Suprapubic skin (tissue), 4 donors: ENCODE data around the gene SULF2. TPM values are rescaled to one million over a fixed set of nuclear protein-coding genes. Genes with fewer than 3 reads are reported as not detected.

Experiments
- DNase-seq, 2 donors: peaks; one replicate each; pipeline ENCODE4 v3.0.0-alpha.2; 2019; ENCODE audit warnings: low spot score in 2 of 2
- H3K27ac ChIP-seq: fragments of 200-600 bp; sonication (generic); one replicate; pipeline ENCODE4 v1.5.1; 2019
- H3K27me3 ChIP-seq: fragments of 200-600 bp; sonication (generic); one replicate; pipeline ENCODE4 v1.5.1; 2019
- H3K36me3 ChIP-seq: fragments of 200-600 bp; sonication (generic); one replicate; pipeline ENCODE4 v1.5.1; 2019
- H3K4me1 ChIP-seq: fragments of 200-600 bp; sonication (generic); one replicate; pipeline ENCODE4 v1.5.1; 2019
- H3K4me3 ChIP-seq: fragments of 200-600 bp; sonication (generic); one replicate; pipeline ENCODE4 v1.5.1; 2019; ENCODE audit warnings: mild to moderate bottlenecking
- H3K9me3 ChIP-seq: fragments of 200-600 bp; sonication (generic); one replicate; pipeline ENCODE4 v1.5.1; 2019
- CTCF ChIP-seq, 2 donors: fragments of 200-600 bp in 1 of 2; fragments of 450-650 bp in 1 of 2; sonication (generic) in 1 of 2; IDR thresholded peaks; one replicate each; pipeline ENCODE4 v1.5.1; 2016 to 2019; ENCODE audit warnings: antibody characterized with exemption in 2 of 2, mild to moderate bottlenecking in 1 of 2, moderate library complexity in 1 of 2
- EP300 ChIP-seq: sonication (generic); formaldehyde crosslinking; IDR thresholded peaks from one replicate; pipeline ENCODE4 v1.6.1; 2017; ENCODE audit warnings: antibody characterized with exemption
- POLR2A ChIP-seq, 2 donors: fragments of 450-650 bp; IDR thresholded peaks; one replicate each; pipeline ENCODE4 v1.6.1; 2017; ENCODE audit warnings: antibody characterized with exemption in 2 of 2, mild to moderate bottlenecking in 2 of 2, moderate library complexity in 2 of 2
- POLR2AphosphoS5 ChIP-seq, 3 donors: sonication (generic); formaldehyde crosslinking; IDR thresholded peaks; one replicate each; pipeline ENCODE4 v1.6.1; 2017; ENCODE audit warnings: antibody characterized with exemption in 3 of 3
- WGBS: methylation state at CpG from one replicate; pipeline ENCODE4 v1.1.5; 2018; 5-methylcytosine and 5-hydroxymethylcytosine counted together
- total RNA-seq, 4 donors: library from RNA; depleted of rRNA; stranded (reverse); fragments of >200 nt; gene quantifications; one replicate each; pipeline ENCODE4 v1.1.0, GENCODE V29; 2016

SULF2 gene
- total RNA-seq, 4 donors from 2014 or later, result 28.4 to 95.4 (median 57.5) TPM

GRCh38 chr20:47668313-47669151, 116.7 kb downstream of the SULF2 start:
- peaks cover 16% of the 10 kb centered on the region for H3K4me1 ChIP-seq
- H3K36me3 ChIP-seq, result peaks cover 31% of the 10 kb centered on the region
- no peak overlapping the region for H3K4me3 ChIP-seq
- H3K27me3 ChIP-seq, result no peaks in the 10 kb centered on the region
- H3K27ac ChIP-seq, result no peak overlapping the region
- no peaks in the 10 kb centered on the region for H3K9me3 ChIP-seq
- 93% methylated on average over 19 of the region's 23 CpGs for WGBS
- no peak for DNase-seq
- TF ChIP-seq POLR2A (IDR thresholded peaks at IDR 0.05) (no peak), CTCF (IDR thresholded peaks at IDR 0.05) (no peak)

GRCh38 chr20:47667531-47668312, 117.6 kb downstream of the SULF2 start:
- no peak overlapping the region for H3K27ac ChIP-seq
- H3K4me3 ChIP-seq, result no peak overlapping the region
- WGBS, result 87% methylated on average over 19 of the region's 19 CpGs
- H3K9me3 ChIP-seq, result no peaks in the 10 kb centered on the region
- no peak for DNase-seq
- peaks cover 31% of the 10 kb centered on the region for H3K36me3 ChIP-seq
- no peaks in the 10 kb centered on the region for H3K27me3 ChIP-seq
- TF ChIP-seq POLR2AphosphoS5 (IDR thresholded peaks at IDR 0.05), result no peak
- TF ChIP-seq POLR2A (IDR thresholded peaks at IDR 0.05), result no peak
- no peak for TF ChIP-seq CTCF (IDR thresholded peaks at IDR 0.05)
- no peak for TF ChIP-seq EP300
- H3K4me1 ChIP-seq, result peaks cover 16% of the 10 kb centered on the region

GRCh38 chr20:47667086-47667485, 118.2 kb downstream of the SULF2 start:
- 81% methylated on average over 5 of the region's 5 CpGs for WGBS
- Histone ChIP-seq H3K9me3 (no peaks in the 10 kb centered on the region), H3K27me3 (no peaks in the 10 kb centered on the region), H3K36me3 (peaks cover 30% of the 10 kb centered on the region), H3K4me3 (no peak overlapping the region), H3K4me1 (peaks cover 16% of the 10 kb centered on the region), H3K27ac (no peak overlapping the region)
- DNase-seq, result no peak
- TF ChIP-seq POLR2A (IDR thresholded peaks at IDR 0.05), result no peak
- TF ChIP-seq POLR2AphosphoS5 (IDR thresholded peaks at IDR 0.05), result no peak
- no peak for TF ChIP-seq EP300
- TF ChIP-seq CTCF (IDR thresholded peaks at IDR 0.05), result no peak

GRCh38 chr20:47666304-47666703, 119.0 kb downstream of the SULF2 start:
- no peak overlapping the region for H3K27ac ChIP-seq
- TF ChIP-seq CTCF (IDR thresholded peaks at IDR 0.05) (no peak), POLR2AphosphoS5 (IDR thresholded peaks at IDR 0.05) (no peak), EP300 (no peak), POLR2A (IDR thresholded peaks at IDR 0.05) (no peak)
- peaks cover 35% of the 10 kb centered on the region for H3K36me3 ChIP-seq
- no peak for DNase-seq
- peaks cover 16% of the 10 kb centered on the region for H3K4me1 ChIP-seq
- 95% methylated on average over 12 of the region's 19 CpGs for WGBS
- no peak overlapping the region for H3K4me3 ChIP-seq
- no peaks in the 10 kb centered on the region for H3K9me3 ChIP-seq
- H3K27me3 ChIP-seq, result no peaks in the 10 kb centered on the region
